IMR-90 (cell line): ENCODE measurements around the gene PPBP. TPM values are rescaled to one million over a fixed set of nuclear protein-coding genes. Genes with fewer than 3 reads are reported as not detected.

Experiments used
- ATAC-seq: fragments of 200-7000 bp; cut with Tn5 transposase; 2 replicates; pipeline ENCODE4 v1.9.1; 2020; ENCODE audit warnings: low read depth, mild to moderate bottlenecking, moderate library complexity
- BruUV-seq: library from RNA; stranded (reverse); fragments of 400-500 nt; replicated peaks from 2 replicates; lab custom pipeline; 2021; lab: Mats Ljungman, UMichigan
- CTCF ChIA-PET: fragments of 300-600 bp; formaldehyde crosslinking; extraction: SDS; loops from one replicate; lab custom pipeline; 2021; ENCODE audit warnings: antibody characterized with exemption; lab: Yijun Ruan, JAX
- POLR2A ChIA-PET: fragments of 300-600 bp; sonication (Branson Sonifier 250); formaldehyde crosslinking; loops from one replicate; lab custom pipeline; 2022; ENCODE audit warnings: antibody characterized with exemption; ENCODE audit not compliant: unreplicated experiment; lab: Charles Lee
- DNase-seq: peaks from one replicate; pipeline ENCODE4 v3.0.0; 2013
- H2AFZ ChIP-seq: replicated peaks from 2 replicates; pipeline ENCODE3; 2013; ENCODE audit warnings: low read length, mild to moderate bottlenecking; ENCODE audit not compliant: poor library complexity
- H2AK5ac ChIP-seq: 2 replicates; pipeline ENCODE4 v1.6.1; 2013; ENCODE audit warnings: low read depth, low read length, inconsistent platforms
- H2AK9ac ChIP-seq: replicated peaks from 2 replicates; pipeline ENCODE3; 2013; ENCODE audit warnings: mild to moderate bottlenecking, low read depth, low read length, moderate library complexity; ENCODE audit not compliant: poor library complexity
- H2BK120ac ChIP-seq: 2 replicates; pipeline ENCODE4 v1.6.1; 2013; ENCODE audit warnings: low read depth, low read length, inconsistent platforms
- H2BK15ac ChIP-seq: 3 replicates; pipeline ENCODE4 v1.6.1; 2013; ENCODE audit warnings: low read depth, low read length, inconsistent platforms
- H2BK20ac ChIP-seq: 2 replicates; pipeline ENCODE4 v1.6.1; 2013; ENCODE audit warnings: low read depth, mild to moderate bottlenecking, inconsistent platforms, low read length, moderate library complexity
- H2BK5ac ChIP-seq: 2 replicates; pipeline ENCODE4 v1.6.1; 2013; ENCODE audit warnings: mild to moderate bottlenecking, low read depth, low read length, inconsistent platforms; ENCODE audit not compliant: poor library complexity, severe bottlenecking
- H3K14ac ChIP-seq: replicated peaks from 2 replicates; pipeline ENCODE4 v1.6.1; 2013; ENCODE audit warnings: low read depth, low read length, inconsistent platforms
- H3K18ac ChIP-seq: 2 replicates; pipeline ENCODE4 v1.6.1; 2013; ENCODE audit warnings: low read depth, low read length, control low read depth
- H3K23ac ChIP-seq: 2 replicates; pipeline ENCODE4 v1.6.1; 2013; ENCODE audit warnings: low read depth, low read length, inconsistent platforms
- H3K27ac ChIP-seq: 2 replicates; pipeline ENCODE4 v1.5.1; 2013; ENCODE audit warnings: mild to moderate bottlenecking, control low read depth, low read length; ENCODE audit not compliant: insufficient read depth
- H3K27me3 ChIP-seq: 2 replicates; pipeline ENCODE4 v1.6.1; 2013; ENCODE audit warnings: low read length; ENCODE audit not compliant: control insufficient read depth, insufficient read depth
- H3K36me3 ChIP-seq: 2 replicates; pipeline ENCODE4 v1.6.1; 2013; ENCODE audit warnings: low read length, mixed read lengths; ENCODE audit not compliant: control insufficient read depth, insufficient read depth
- H3K4ac ChIP-seq: 2 replicates; pipeline ENCODE4 v1.6.1; 2013; ENCODE audit warnings: low read depth, low read length, inconsistent platforms
- H3K4me1 ChIP-seq: 2 replicates; pipeline ENCODE4 v1.6.1; 2013; ENCODE audit warnings: low read length, mixed read lengths; ENCODE audit not compliant: control insufficient read depth, insufficient read depth
- H3K4me2 ChIP-seq: 2 replicates; pipeline ENCODE4 v1.6.1; 2013; ENCODE audit warnings: low read depth, mild to moderate bottlenecking, control low read depth, low read length, moderate library complexity
- H3K4me3 ChIP-seq: 2 replicates; pipeline ENCODE4 v1.5.1; 2013; ENCODE audit warnings: low read depth, mild to moderate bottlenecking, control low read depth, low read length, moderate library complexity; ENCODE audit not compliant: insufficient read depth
- H3K56ac ChIP-seq: 2 replicates; pipeline ENCODE4 v1.6.1; 2013; ENCODE audit warnings: low read length, inconsistent platforms; ENCODE audit not compliant: insufficient read depth; ENCODE audit errors: extremely low read depth
- H3K79me1 ChIP-seq, 2 experiments: 2 replicates each; pipeline ENCODE4 v1.6.1; 2013; ENCODE audit warnings: low read length in 2 of 2, inconsistent platforms in 1 of 2, low read depth in 1 of 2
- H3K9ac ChIP-seq: 2 replicates; pipeline ENCODE4 v1.6.1; 2013; ENCODE audit warnings: low read depth, low read length, control low read depth
- H3K9me1 ChIP-seq: 2 replicates; pipeline ENCODE4 v1.6.1; 2013; ENCODE audit warnings: low read length, inconsistent platforms; ENCODE audit not compliant: insufficient read depth
- H3K9me3 ChIP-seq: 2 replicates; pipeline ENCODE4 v1.6.1; 2013; ENCODE audit warnings: low read length; ENCODE audit not compliant: control insufficient read depth, insufficient read depth
- H4K20me1 ChIP-seq: 2 replicates; pipeline ENCODE4 v1.6.1; 2013; ENCODE audit warnings: low read length, inconsistent platforms; ENCODE audit not compliant: insufficient read depth
- H4K5ac ChIP-seq: 2 replicates; pipeline ENCODE4 v1.6.1; 2013; ENCODE audit warnings: mild to moderate bottlenecking, low read depth, low read length, control low read depth
- H4K8ac ChIP-seq, 2 experiments: 2 replicates each; pipeline ENCODE4 v1.6.1; 2013; ENCODE audit warnings: low read depth in 2 of 2, low read length in 2 of 2, control low read depth in 1 of 2, inconsistent platforms in 1 of 2
- H4K91ac ChIP-seq: 2 replicates; pipeline ENCODE4 v1.6.1; 2013; ENCODE audit warnings: low read depth, low read length, inconsistent platforms; ENCODE audit not compliant: insufficient read depth
- BHLHE40 ChIP-seq: fragments of 150-350 bp; IDR thresholded peaks from 2 replicates; pipeline ENCODE4 v1.6.1; 2016; ENCODE audit warnings: mild to moderate bottlenecking, low read depth, low read length
- CEBPB ChIP-seq: IDR thresholded peaks from 2 replicates; pipeline ENCODE4 v1.6.1; 2012; ENCODE audit warnings: low read depth, low read length, improper control_type of control experiment
- CHD1 ChIP-seq: IDR thresholded peaks from 2 replicates; pipeline ENCODE4 v1.6.1; 2012; ENCODE audit warnings: low read depth, low read length, improper control_type of control experiment
- ELK1 ChIP-seq: fragments of 150-350 bp; IDR thresholded peaks from 2 replicates; pipeline ENCODE4 v1.6.1; 2016; ENCODE audit warnings: low read depth, mild to moderate bottlenecking, low read length, moderate library complexity, borderline replicate concordance
- FOS ChIP-seq: fragments of 150-350 bp; IDR thresholded peaks from 2 replicates; pipeline ENCODE4 v1.6.1; 2016; ENCODE audit warnings: low read depth, low read length
- MAFK ChIP-seq: IDR thresholded peaks from 2 replicates; pipeline ENCODE4 v1.6.1; 2012; ENCODE audit warnings: low read depth, low read length, improper control_type of control experiment
- MAZ ChIP-seq: IDR thresholded peaks from 2 replicates; pipeline ENCODE4 v1.6.1; 2012; ENCODE audit warnings: low read depth, mild to moderate bottlenecking, low read length, improper control_type of control experiment, moderate library complexity, borderline replicate concordance
- MXI1 ChIP-seq: IDR thresholded peaks from 2 replicates; pipeline ENCODE4 v1.6.1; 2012; ENCODE audit warnings: low read depth, mild to moderate bottlenecking, low read length, moderate library complexity, borderline replicate concordance
- NFE2L2 ChIP-seq: fragments of 150-350 bp; IDR thresholded peaks from 2 replicates; pipeline ENCODE4 v1.6.1; 2016; ENCODE audit warnings: low read depth, mild to moderate bottlenecking, low read length
- POLR2A ChIP-seq: IDR thresholded peaks from 2 replicates; pipeline ENCODE4 v1.6.1; 2012; ENCODE audit warnings: mild to moderate bottlenecking, low read depth, low read length
- RAD21 ChIP-seq: IDR thresholded peaks from 2 replicates; pipeline ENCODE4 v1.6.1; 2012; ENCODE audit warnings: low read length, improper control_type of control experiment
- RCOR1 ChIP-seq: IDR thresholded peaks from 2 replicates; pipeline ENCODE4 v1.6.1; 2012; ENCODE audit warnings: mild to moderate bottlenecking, low read length, improper control_type of control experiment; ENCODE audit not compliant: insufficient replicate concordance
- SMC3 ChIP-seq: fragments of 150-350 bp; IDR thresholded peaks from 2 replicates; pipeline ENCODE4 v1.6.1; 2016; ENCODE audit warnings: low read depth, mild to moderate bottlenecking, antibody characterized with exemption, low read length, moderate library complexity
- WGBS, 2 experiments: methylation state at CpG; one replicate each; pipeline versions ENCODE4 v1.1.5 to v1.1.7; 2013; ENCODE audit warnings: missing lambda C conversion rate in 2 of 2; ENCODE audit not compliant: insufficient read length in 1 of 2; ENCODE audit errors: extremely low coverage in 2 of 2; 5-methylcytosine and 5-hydroxymethylcytosine counted together
- dilution Hi-C: fragments of 300-500 bp; cut with HindIII; formaldehyde crosslinking; loops from one replicate; pipeline ENCODE4 v1.14.3; 2018; ENCODE audit warnings: low sequenced_read_pairs; ENCODE audit not compliant: unreplicated experiment
- in situ Hi-C: fragments of 300-500 bp; cut with MboI; formaldehyde crosslinking; loops from 3 replicates; pipeline ENCODE4 v1.14.3; 2019; ENCODE audit warnings: low sequenced_read_pairs, inconsistent platforms, mixed read lengths
- intact Hi-C: fragments of 100-400 bp; cut with micrococcal nuclease; formaldehyde crosslinking; loops from 2 replicates; pipeline ENCODE4 v1.10.0; 2022
- polyA plus RNA-seq, 3 experiments: library from polyadenylated mRNA; depleted of rRNA; stranded (reverse); fragments of >200 nt; gene quantifications; 2 replicates each; pipeline ENCODE4 v1.2.3, GENCODE V29; 2012; ENCODE audit warnings: low replicate concordance in 1 of 3
- total RNA-seq: library from RNA; depleted of rRNA; stranded (reverse); fragments of >200 nt; gene quantifications from 2 replicates; pipeline ENCODE4 v1.2.3, GENCODE V29; 2012
- TF ChIP-seq, protein P1 (sequence below): conservative IDR thresholded peaks from 2 replicates; pipeline ENCODE4 v1.5.1; 2012; ENCODE audit warnings: mild to moderate bottlenecking, low read depth, low read length, improper control_type of control experiment
- TF ChIP-seq, protein P2 (sequence below): fragments of 150-350 bp; IDR thresholded peaks from 2 replicates; pipeline ENCODE4 v1.6.1; 2017; ENCODE audit warnings: mild to moderate bottlenecking, antibody characterized with exemption, low read length, low read depth

Gene PPBP
- total and polyA plus RNA-seq, 2 of the 4 experiments (the other 2 are of a cell fraction), result not detected

DNA sequence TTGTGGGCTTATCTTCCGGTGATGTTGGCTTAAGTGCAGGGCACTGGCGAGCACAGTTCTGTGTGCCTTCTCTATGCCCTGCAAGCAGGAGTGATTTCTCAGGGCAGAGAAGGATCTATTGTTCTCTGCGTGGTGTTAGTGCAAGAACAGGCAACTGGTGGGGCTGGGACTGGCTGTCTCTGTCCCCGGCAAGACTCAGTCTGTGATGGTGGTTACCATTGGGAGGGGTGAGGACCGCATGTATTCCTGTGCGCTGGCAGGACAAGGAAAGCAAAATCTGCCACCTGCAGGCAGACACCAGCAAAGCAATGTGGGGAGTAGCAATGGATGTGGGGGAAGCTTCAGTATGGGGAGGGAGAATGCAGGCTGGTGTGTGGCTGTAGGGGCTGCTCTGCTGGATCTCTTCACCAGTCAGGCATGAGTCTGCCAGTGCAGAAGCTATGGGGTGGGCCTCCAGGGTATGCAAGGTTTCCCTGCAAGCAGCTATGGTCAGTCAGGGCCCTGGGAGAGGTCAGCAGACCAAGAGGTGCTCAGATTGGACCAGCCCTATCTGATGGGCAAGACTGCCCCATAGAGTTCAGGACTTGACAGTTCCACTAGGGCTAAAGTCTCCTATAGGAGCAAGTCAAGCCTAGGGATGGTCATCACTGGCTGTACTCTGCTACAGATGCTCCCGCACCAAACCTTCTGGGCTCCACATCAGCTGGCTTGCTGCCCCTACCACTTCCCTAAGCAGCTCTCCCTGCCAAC is 23.0 kb downstream of the PPBP start:
- Histone ChIP-seq H2BK20ac (no peak overlapping the region), H2AK5ac (no peak overlapping the region), H4K8ac (no peak overlapping the region), H3K36me3 (no peaks in the 10 kb centered on the region), H4K91ac (no peak overlapping the region), H3K9me1 (no peaks in the 10 kb centered on the region), H3K18ac (no peak overlapping the region), H3K27ac (no peak overlapping the region), H2BK15ac (no peak overlapping the region), H2AFZ (peak overlapping the region; percentile 51), H3K9me3 (peaks cover 6% of the 10 kb centered on the region), H4K5ac (no peak overlapping the region), H3K27me3 (peaks cover 10% of the 10 kb centered on the region), H3K23ac (no peak overlapping the region), H4K20me1 (no peaks in the 10 kb centered on the region), H3K4me3 (no peak overlapping the region), H3K79me1 (no peaks in the 10 kb centered on the region), H3K9ac (no peak overlapping the region), H2AK9ac (no peak overlapping the region), H3K4me1 (0 out of 2 replicates have a peak, but pooled peaks cover 1% of the 10 kb centered on the region), H2BK120ac (no peak overlapping the region), H3K4ac (no peak overlapping the region), H3K56ac (no peak overlapping the region), H2BK5ac (no peak overlapping the region), H3K14ac (no peak overlapping the region), H3K4me2 (no peak overlapping the region; the same call in 1 of the 2 replicates)
- POLR2A ChIA-PET, result no interaction called here
- in situ Hi-C loops, result no loop called here
- dilution Hi-C loops, result no loop called here
- 80% methylated on average over 4 of the region's 7 CpGs; no CpG with 5 or more reads in 1 of the 2 experiments for WGBS, 2 experiments
- CTCF ChIA-PET, result interaction anchor here (0.6 kb wide), 1 partner anchor 103 kb away, joined by 5 read pairs; no protein-coding TSS in a partner anchor
- intact Hi-C loops, result no loop called here
- BruUV-seq, result no TSS peak
- no peak for ATAC-seq
- no peak for DNase-seq
- no peak for TF ChIP-seq MXI1
- TF ChIP-seq POLR2A, result no peak
- no peak for TF ChIP-seq ELK1
- TF ChIP-seq NFE2L2, result no peak
- TF ChIP-seq FOS, result no peak
- no peak for TF ChIP-seq MAFK
- TF ChIP-seq CHD1, result no peak
- no peak for TF ChIP-seq MAZ
- TF ChIP-seq CEBPB, result no peak
- no peak for TF ChIP-seq RCOR1
- TF ChIP-seq RAD21, result peak; percentile 29; the same call in 1 of the 2 replicates
- TF ChIP-seq, protein P1, sequence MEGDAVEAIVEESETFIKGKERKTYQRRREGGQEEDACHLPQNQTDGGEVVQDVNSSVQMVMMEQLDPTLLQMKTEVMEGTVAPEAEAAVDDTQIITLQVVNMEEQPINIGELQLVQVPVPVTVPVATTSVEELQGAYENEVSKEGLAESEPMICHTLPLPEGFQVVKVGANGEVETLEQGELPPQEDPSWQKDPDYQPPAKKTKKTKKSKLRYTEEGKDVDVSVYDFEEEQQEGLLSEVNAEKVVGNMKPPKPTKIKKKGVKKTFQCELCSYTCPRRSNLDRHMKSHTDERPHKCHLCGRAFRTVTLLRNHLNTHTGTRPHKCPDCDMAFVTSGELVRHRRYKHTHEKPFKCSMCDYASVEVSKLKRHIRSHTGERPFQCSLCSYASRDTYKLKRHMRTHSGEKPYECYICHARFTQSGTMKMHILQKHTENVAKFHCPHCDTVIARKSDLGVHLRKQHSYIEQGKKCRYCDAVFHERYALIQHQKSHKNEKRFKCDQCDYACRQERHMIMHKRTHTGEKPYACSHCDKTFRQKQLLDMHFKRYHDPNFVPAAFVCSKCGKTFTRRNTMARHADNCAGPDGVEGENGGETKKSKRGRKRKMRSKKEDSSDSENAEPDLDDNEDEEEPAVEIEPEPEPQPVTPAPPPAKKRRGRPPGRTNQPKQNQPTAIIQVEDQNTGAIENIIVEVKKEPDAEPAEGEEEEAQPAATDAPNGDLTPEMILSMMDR, result peak; percentile 23; the same call in 1 of the 2 replicates
- TF ChIP-seq BHLHE40, result no peak
- TF ChIP-seq, protein P2, sequence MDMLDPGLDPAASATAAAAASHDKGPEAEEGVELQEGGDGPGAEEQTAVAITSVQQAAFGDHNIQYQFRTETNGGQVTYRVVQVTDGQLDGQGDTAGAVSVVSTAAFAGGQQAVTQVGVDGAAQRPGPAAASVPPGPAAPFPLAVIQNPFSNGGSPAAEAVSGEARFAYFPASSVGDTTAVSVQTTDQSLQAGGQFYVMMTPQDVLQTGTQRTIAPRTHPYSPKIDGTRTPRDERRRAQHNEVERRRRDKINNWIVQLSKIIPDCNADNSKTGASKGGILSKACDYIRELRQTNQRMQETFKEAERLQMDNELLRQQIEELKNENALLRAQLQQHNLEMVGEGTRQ, result no peak
- TF ChIP-seq SMC3, result 0 out of 2 replicates have a peak, but pooled peaks have one; percentile 10
